Prostate gland (tissue), 2 donors: Measurements from ENCODE around the gene RALA.

Source experiments
- POLR2A ChIP-seq: fragments of 450-650 bp; IDR thresholded peaks from one replicate; pipeline ENCODE4 v1.6.1; 2016; ENCODE audit warnings: antibody characterized with exemption, mild to moderate bottlenecking
- POLR2AphosphoS5 ChIP-seq: sonication (generic); formaldehyde crosslinking; IDR thresholded peaks from one replicate; pipeline ENCODE4 v1.6.1; 2017; ENCODE audit warnings: antibody characterized with exemption
- TF ChIP-seq, protein P1 (sequence below), 4 experiments: fragments of 200-600 bp in 2 of 4; fragments of 450-650 bp in 2 of 4; sonication (generic) in 2 of 4; IDR thresholded peaks; 1 replicate in 3 of 4; 2 replicates in 1 of 4; pipeline ENCODE4 v1.5.1; 2016 to 2019; ENCODE audit warnings: antibody characterized with exemption in 4 of 4, mild to moderate bottlenecking in 2 of 4, moderate library complexity in 2 of 4

DNA sequence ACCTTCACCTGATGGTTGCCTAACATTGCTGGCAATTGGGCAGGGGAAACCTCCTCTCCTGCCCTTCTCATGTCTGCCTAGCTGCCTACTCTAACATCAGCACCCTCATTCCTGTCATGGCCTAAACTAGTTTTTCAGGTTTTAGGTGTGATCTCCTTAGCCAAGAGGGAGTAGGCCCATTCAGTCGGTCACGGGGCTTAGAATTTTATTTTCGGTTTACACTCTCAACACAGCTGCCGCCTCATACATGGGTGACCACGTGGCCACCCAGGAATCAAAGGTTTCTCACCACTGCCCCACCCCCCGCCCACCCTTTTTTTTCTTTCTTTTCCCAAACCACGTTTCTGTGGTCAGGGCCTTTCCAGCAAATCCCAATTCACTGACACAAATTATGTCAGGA, 97.2 kb downstream of the RALA start:
- TF ChIP-seq, protein P1, sequence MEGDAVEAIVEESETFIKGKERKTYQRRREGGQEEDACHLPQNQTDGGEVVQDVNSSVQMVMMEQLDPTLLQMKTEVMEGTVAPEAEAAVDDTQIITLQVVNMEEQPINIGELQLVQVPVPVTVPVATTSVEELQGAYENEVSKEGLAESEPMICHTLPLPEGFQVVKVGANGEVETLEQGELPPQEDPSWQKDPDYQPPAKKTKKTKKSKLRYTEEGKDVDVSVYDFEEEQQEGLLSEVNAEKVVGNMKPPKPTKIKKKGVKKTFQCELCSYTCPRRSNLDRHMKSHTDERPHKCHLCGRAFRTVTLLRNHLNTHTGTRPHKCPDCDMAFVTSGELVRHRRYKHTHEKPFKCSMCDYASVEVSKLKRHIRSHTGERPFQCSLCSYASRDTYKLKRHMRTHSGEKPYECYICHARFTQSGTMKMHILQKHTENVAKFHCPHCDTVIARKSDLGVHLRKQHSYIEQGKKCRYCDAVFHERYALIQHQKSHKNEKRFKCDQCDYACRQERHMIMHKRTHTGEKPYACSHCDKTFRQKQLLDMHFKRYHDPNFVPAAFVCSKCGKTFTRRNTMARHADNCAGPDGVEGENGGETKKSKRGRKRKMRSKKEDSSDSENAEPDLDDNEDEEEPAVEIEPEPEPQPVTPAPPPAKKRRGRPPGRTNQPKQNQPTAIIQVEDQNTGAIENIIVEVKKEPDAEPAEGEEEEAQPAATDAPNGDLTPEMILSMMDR (IDR thresholded peaks at IDR 0.05): peak in 2 of 4 experiments; percentile 21 to 22
- TF ChIP-seq POLR2AphosphoS5 (peak; percentile 90), POLR2A (no peak)
